ENCODE results near the gene AHDC1. TPM values are rescaled to one million over a fixed set of nuclear protein-coding genes. Genes with fewer than 3 reads are reported as not detected.

The AHDC1 gene
- total RNA-seq (2022; extraction: Qiagen RNA extraction): 18.0 to 27.0 TPM (median 26.3 TPM) in 5 replicates

DNA sequence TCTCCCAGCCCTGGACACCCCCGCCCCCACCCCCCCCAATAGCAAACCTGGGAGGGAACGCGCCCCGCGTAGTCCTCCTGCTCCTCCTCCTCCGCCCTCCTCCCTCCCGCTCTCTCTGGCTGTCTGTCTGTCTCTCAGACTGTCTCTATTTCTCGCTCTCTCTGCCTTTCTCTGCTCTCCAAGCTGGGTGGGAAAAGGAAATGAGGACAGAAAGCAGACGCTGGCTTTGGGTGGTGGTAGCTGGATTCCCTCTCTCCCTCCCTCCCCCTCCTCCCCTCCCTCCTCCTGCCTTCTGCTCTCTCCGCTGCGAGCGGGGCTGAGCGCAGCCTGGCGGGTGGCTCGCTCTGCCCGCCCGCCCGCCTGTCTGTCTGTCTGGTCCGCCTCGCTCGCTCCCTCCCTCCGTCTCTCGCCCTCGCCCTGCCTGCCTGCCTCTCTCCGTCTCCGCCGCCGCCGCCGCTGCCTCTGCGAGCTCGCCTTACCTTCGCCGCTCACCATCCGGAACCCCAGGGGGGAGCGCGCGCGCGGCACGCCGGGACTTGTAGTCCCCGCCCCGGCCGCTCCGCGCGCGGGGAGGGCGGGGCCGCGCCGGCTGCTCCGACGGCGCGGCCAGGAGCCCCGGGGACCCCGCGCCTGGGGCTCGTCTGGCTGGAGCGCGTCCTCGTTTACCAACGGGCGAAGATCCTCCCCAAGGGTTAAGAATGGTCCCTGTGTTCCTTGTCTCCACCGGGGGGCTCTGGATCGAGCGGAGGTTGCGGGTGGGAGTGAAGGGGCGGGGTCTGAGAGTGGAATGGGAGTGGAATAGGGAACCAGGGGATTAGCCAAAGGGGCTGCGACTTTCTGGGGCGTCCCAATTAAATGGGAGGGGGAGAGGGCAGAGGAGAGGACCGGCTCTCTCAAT, at the start of gene AHDC1:
AHDC1 (minus strand) TSS at position 464 of the 898 bp plus-strand sequence. CDS start 52,029 bp downstream, outside the sequence.

DNA sequence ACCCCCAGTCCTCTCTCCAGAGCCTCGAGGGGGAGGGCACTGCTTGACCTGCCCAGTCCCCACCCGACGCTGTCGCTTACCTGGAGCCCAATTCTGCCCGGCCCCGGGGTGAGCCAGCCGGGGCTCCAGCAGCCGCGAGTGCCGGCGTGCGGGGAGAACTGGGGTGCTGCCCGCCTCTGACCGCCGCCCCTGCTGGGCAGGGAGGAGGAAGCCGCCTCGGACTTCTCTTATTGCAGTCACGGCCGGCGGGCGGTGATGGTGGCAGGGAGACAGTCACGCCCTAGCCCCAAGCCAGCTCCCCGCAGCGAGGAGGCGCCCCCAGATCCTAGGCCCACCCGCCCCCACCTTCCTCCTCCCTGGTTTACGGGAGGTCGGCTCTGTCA, 31.0 kb upstream of the AHDC1 start, which contains the start of gene FGR:
FGR (minus strand) TSS at position 201 of the 383 bp plus-strand sequence. CDS start 11,269 bp downstream, outside the sequence.

DNA sequence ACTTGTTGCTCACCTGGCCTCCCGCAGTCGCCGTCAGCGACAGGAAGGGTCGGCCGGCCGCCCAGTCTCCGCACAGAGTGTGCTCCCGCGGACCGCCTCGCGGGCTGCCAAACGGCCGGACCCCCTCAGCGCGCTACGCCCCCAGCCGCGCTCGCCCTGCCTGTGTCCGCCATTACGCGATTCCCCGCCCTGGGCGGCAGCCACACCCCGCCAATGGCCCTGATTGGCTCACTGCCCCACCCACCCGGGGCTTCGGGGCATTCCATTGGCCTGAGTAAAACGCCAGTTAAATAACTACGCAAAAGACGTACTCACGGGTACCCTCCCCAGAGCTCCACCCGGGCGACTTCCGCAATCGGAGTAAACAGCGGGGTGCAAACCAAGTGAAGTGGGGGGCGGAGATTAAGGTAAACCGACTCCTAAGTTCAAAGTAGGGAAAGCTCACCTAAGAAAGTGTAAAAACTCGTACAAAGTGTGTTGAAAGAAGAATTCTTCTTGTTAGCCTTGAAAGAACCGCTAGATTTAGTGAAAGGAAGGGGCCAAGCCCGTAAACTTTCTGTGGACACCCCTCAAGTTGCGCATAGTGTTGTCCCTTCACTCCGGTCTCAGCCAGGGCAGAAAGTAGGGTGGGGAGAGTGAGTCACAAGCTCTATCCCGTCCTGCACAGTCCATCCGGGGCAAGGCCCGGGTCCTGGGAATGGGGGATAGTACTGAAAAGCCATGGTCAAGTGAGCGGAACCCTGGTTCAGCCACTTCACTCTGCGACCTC, 113.8 kb downstream of the AHDC1 start, which contains the start of gene WASF2:
WASF2 (minus strand) TSS at position 195 of the 769 bp plus-strand sequence. CDS start 61,277 bp downstream, outside the sequence.

Other genes starting within 250 kb of the AHDC1 start
- 12.7 to 19.2 TPM (median 16.2 TPM) in 5 replicates for gene MAP3K6, start 237.2 kb downstream of the AHDC1 start, total RNA-seq (2022; extraction: Qiagen RNA extraction)
- gene FCN3, start 229.3 kb downstream of the AHDC1 start, total RNA-seq (2022; extraction: Qiagen RNA extraction): not detected in 5 replicates
- not detected in 5 replicates for gene CD164L2, start 220.8 kb downstream of the AHDC1 start, total RNA-seq (2022; extraction: Qiagen RNA extraction)
- gene GPR3, start 211.5 kb downstream of the AHDC1 start, total RNA-seq (2022; extraction: Qiagen RNA extraction): 1.3 to 1.8 TPM (median 1.7 TPM) in 5 replicates
- 46.8 to 64.9 TPM (median 56.1 TPM) in 5 replicates for gene WASF2, start 114.0 kb downstream of the AHDC1 start, total RNA-seq (2022; extraction: Qiagen RNA extraction)
- gene FGR, start 31.0 kb upstream of the AHDC1 start, total RNA-seq (2022; extraction: Qiagen RNA extraction): 0.06 to 0.09 TPM (median 0.07 TPM) in 3 of 5 replicates, not detected in the others
- gene IFI6, start 68.0 kb upstream of the AHDC1 start, total RNA-seq (2022; extraction: Qiagen RNA extraction): 8.4 to 14.3 TPM (median 11.7 TPM) in 5 replicates
- gene FAM76A, start 121.8 kb upstream of the AHDC1 start, total RNA-seq (2022; extraction: Qiagen RNA extraction): 5.3 to 8.2 TPM (median 6.9 TPM) in 5 replicates
- gene STX12, start 169.1 kb upstream of the AHDC1 start, total RNA-seq (2022; extraction: Qiagen RNA extraction): 8.1 to 9.7 TPM (median 9.6 TPM) in 5 replicates
- gene PPP1R8, start 226.6 kb upstream of the AHDC1 start, total RNA-seq (2022; extraction: Qiagen RNA extraction): 37.4 to 43.6 TPM (median 37.6 TPM) in 5 replicates